ENCODE data around the gene ROS1.

- no peak for TF ChIP-seq CTCF (IDR thresholded peaks at IDR 0.05; ENCODE audit: insufficient read depth, low read depth, low read length)
- TF ChIP-seq EZH2 (IDR thresholded peaks at IDR 0.05; ENCODE audit: insufficient read depth, low read length) = no peak
These were observed 119.4 kb downstream of the ROS1 start for GRCh38 chr6:117306227-117306790.
